ENCODE results near the gene EFCAB13. TPM values are rescaled to one million over a fixed set of nuclear protein-coding genes. Genes with fewer than 3 reads are reported as not detected.

Gene EFCAB13
- total and polyA plus RNA-seq, 2 experiments from 2014 or later: 2.1 to 3.1 TPM

GRCh38 chr17:47295874-47296255, 27.9 kb upstream of the EFCAB13 start:
- H3K9me2 ChIP-seq (replicated peaks; ENCODE audit: insufficient read depth): no peaks in the 10 kb centered on the region
- no peaks in the 10 kb centered on the region for H4K20me1 ChIP-seq (ENCODE audit: insufficient read depth, poor library complexity, severe bottlenecking)
- H3K9me3 ChIP-seq (ENCODE audit: low read depth): no peaks in the 10 kb centered on the region
- H3K4me3 ChIP-seq: no peak overlapping the region
- no peak overlapping the region for H3K4me2 ChIP-seq
- no peaks in the 10 kb centered on the region for H3K27me3 ChIP-seq
- DNase-seq (ENCODE audit: low spot score): no peak
- WGBS (ENCODE audit: low lambda C conversion rate, missing lambda C conversion rate): 93% methylated on average over 6 of the region's 6 CpGs
- no peak overlapping the region for H3K27ac ChIP-seq
- H3K79me2 ChIP-seq: no peaks in the 10 kb centered on the region
- H3K36me3 ChIP-seq (replicated peaks; ENCODE audit: insufficient read depth, low read depth): no peaks in the 10 kb centered on the region
- TF ChIP-seq CTCF (IDR thresholded peaks at IDR 0.05; ENCODE audit: poor library complexity) (no peak), EZH2 (IDR thresholded peaks at IDR 0.05; ENCODE audit: borderline replicate concordance) (no peak), EZH2phosphoT487 (IDR thresholded peaks at IDR 0.05; ENCODE audit: low read depth, severe bottlenecking, unreplicated experiment) (no peak)
- H3K4me1 ChIP-seq (ENCODE audit: insufficient read depth): no peaks in the 10 kb centered on the region
- no peak overlapping the region for H2AFZ ChIP-seq

GRCh38 chr17:47297661-47298400, 25.9 kb upstream of the EFCAB13 start:
- no peaks in the 10 kb centered on the region for H3K27me3 ChIP-seq
- no peak for TF ChIP-seq CTCF (IDR thresholded peaks at IDR 0.05; ENCODE audit: poor library complexity)
- TF ChIP-seq EZH2phosphoT487 (IDR thresholded peaks at IDR 0.05; ENCODE audit: low read depth, severe bottlenecking, unreplicated experiment): no peak
- no peak for TF ChIP-seq EZH2 (IDR thresholded peaks at IDR 0.05; ENCODE audit: borderline replicate concordance)
- no peaks in the 10 kb centered on the region for H3K9me3 ChIP-seq (ENCODE audit: low read depth)
- H3K36me3 ChIP-seq (replicated peaks; ENCODE audit: insufficient read depth, low read depth): no peaks in the 10 kb centered on the region
- no peaks in the 10 kb centered on the region for H3K79me2 ChIP-seq
- H3K9me2 ChIP-seq (replicated peaks; ENCODE audit: insufficient read depth): no peaks in the 10 kb centered on the region
- no peak overlapping the region for H2AFZ ChIP-seq
- H3K4me1 ChIP-seq (ENCODE audit: insufficient read depth): no peaks in the 10 kb centered on the region
- H3K4me2 ChIP-seq: no peak overlapping the region
- H3K27ac ChIP-seq: no peak overlapping the region
- WGBS (ENCODE audit: low lambda C conversion rate, missing lambda C conversion rate): 99% methylated on average over 4 of the region's 4 CpGs
- no peaks in the 10 kb centered on the region for H4K20me1 ChIP-seq (ENCODE audit: insufficient read depth, poor library complexity, severe bottlenecking)
- no peak overlapping the region for H3K4me3 ChIP-seq
- no peak for DNase-seq (ENCODE audit: low spot score)

- no peaks in the 10 kb centered on the region for H3K27me3 ChIP-seq
- no peak overlapping the region for H3K4me3 ChIP-seq
- no peaks in the 10 kb centered on the region for H3K9me3 ChIP-seq (ENCODE audit: low read depth)
- TF ChIP-seq EZH2phosphoT487 (IDR thresholded peaks at IDR 0.05; ENCODE audit: low read depth, severe bottlenecking, unreplicated experiment) (no peak), CTCF (IDR thresholded peaks at IDR 0.05; ENCODE audit: poor library complexity) (no peak), EZH2 (IDR thresholded peaks at IDR 0.05; ENCODE audit: borderline replicate concordance) (no peak)
- no peak overlapping the region for H3K27ac ChIP-seq
- no peaks in the 10 kb centered on the region for H3K9me2 ChIP-seq (replicated peaks; ENCODE audit: insufficient read depth)
- H4K20me1 ChIP-seq (ENCODE audit: insufficient read depth, poor library complexity, severe bottlenecking): no peaks in the 10 kb centered on the region
- no peak for DNase-seq (ENCODE audit: low spot score)
- no peaks in the 10 kb centered on the region for H3K36me3 ChIP-seq (replicated peaks; ENCODE audit: insufficient read depth, low read depth)
- H3K4me1 ChIP-seq (ENCODE audit: insufficient read depth): no peaks in the 10 kb centered on the region
- WGBS (ENCODE audit: low lambda C conversion rate, missing lambda C conversion rate): 96% methylated on average over 6 of the region's 6 CpGs
- no peak overlapping the region for H2AFZ ChIP-seq
- H3K4me2 ChIP-seq: no peak overlapping the region
- H3K79me2 ChIP-seq: no peaks in the 10 kb centered on the region
These were observed 25.0 kb upstream of the EFCAB13 start for GRCh38 chr17:47298712-47299111.

Measured in hepatocyte (in vitro differentiated cells).